RWPE2 (cell line): ENCODE measurements around the gene MOBP.

Source experiments
- ATAC-seq: fragments of 200-7000 bp; cut with Tn5 transposase; 3 replicates; pipeline ENCODE4 v1.9.1; 2021; ENCODE audit warnings: low read depth
- DNase-seq: peaks from one replicate; pipeline ENCODE4 v3.0.0-alpha.2; 2020; ENCODE audit warnings: low spot score
- H3K27ac ChIP-seq: fragments of 450-650 bp; 2 replicates; pipeline ENCODE4 v1.5.1; 2017; ENCODE audit warnings: mild to moderate bottlenecking; ENCODE audit not compliant: poor library complexity, severe bottlenecking
- H3K27me3 ChIP-seq: fragments of 250-450 bp; sonication (Bioruptor Pico); 2 replicates; pipeline ENCODE4 v1.5.1; 2021; ENCODE audit warnings: mild to moderate bottlenecking, moderate library complexity; ENCODE audit not compliant: insufficient read depth, poor library complexity, severe bottlenecking
- H3K36me3 ChIP-seq: fragments of 250-450 bp; sonication (Bioruptor Pico); 2 replicates; pipeline ENCODE4 v1.5.1; 2020; ENCODE audit warnings: low read depth, mild to moderate bottlenecking, moderate library complexity
- H3K4me1 ChIP-seq: fragments of 250-450 bp; sonication (Bioruptor Pico); 2 replicates; pipeline ENCODE4 v1.5.1; 2021; ENCODE audit warnings: mild to moderate bottlenecking, moderate library complexity; ENCODE audit not compliant: insufficient read depth, poor library complexity, severe bottlenecking
- H3K4me3 ChIP-seq: fragments of 250-450 bp; sonication (Bioruptor Pico); 2 replicates; pipeline ENCODE4 v1.5.1; 2021; ENCODE audit warnings: mild to moderate bottlenecking, moderate library complexity; ENCODE audit not compliant: severe bottlenecking
- H3K9me3 ChIP-seq: fragments of 250-450 bp; sonication (Bioruptor Pico); 2 replicates; pipeline ENCODE4 v1.5.1; 2021; ENCODE audit warnings: mild to moderate bottlenecking, moderate library complexity; ENCODE audit not compliant: severe bottlenecking
- TF ChIP-seq, protein P1 (sequence below): fragments of 450-650 bp; IDR thresholded peaks from one replicate; pipeline ENCODE4 v1.5.1; 2017; ENCODE audit warnings: mild to moderate bottlenecking, moderate library complexity; ENCODE audit not compliant: poor library complexity, severe bottlenecking

MOBP gene

DNA sequence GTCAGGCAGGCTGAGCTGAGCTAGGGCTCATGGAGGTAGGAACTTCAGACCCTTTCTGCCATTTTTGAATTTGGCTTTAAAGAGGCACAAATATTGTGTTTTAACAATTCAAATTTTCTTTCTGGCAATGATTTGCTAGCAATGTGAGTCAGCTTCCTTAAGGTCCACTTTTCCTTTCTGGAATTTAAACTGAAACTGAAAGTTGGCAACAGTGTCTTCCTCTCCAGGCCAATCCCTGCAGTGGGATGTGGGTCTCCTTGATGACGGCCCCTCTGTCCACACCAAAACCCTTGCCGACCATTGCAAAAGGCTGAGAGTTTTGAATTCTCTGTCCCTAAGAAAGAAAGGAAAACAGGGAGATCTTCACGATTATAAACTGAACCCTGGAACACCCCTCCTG is 33.8 kb upstream of the MOBP start:
- Histone ChIP-seq H3K27ac (no peak overlapping the region), H3K4me1 (no peaks in the 10 kb centered on the region), H3K27me3 (no peaks in the 10 kb centered on the region), H3K36me3 (no peaks in the 10 kb centered on the region), H3K9me3 (no peaks in the 10 kb centered on the region), H3K4me3 (no peak overlapping the region)
- no peak for ATAC-seq
- no peak for DNase-seq
- TF ChIP-seq, protein P1, sequence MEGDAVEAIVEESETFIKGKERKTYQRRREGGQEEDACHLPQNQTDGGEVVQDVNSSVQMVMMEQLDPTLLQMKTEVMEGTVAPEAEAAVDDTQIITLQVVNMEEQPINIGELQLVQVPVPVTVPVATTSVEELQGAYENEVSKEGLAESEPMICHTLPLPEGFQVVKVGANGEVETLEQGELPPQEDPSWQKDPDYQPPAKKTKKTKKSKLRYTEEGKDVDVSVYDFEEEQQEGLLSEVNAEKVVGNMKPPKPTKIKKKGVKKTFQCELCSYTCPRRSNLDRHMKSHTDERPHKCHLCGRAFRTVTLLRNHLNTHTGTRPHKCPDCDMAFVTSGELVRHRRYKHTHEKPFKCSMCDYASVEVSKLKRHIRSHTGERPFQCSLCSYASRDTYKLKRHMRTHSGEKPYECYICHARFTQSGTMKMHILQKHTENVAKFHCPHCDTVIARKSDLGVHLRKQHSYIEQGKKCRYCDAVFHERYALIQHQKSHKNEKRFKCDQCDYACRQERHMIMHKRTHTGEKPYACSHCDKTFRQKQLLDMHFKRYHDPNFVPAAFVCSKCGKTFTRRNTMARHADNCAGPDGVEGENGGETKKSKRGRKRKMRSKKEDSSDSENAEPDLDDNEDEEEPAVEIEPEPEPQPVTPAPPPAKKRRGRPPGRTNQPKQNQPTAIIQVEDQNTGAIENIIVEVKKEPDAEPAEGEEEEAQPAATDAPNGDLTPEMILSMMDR, result no peak

- Histone ChIP-seq H3K9me3 (no peaks in the 10 kb centered on the region), H3K27ac (no peak overlapping the region), H3K36me3 (no peaks in the 10 kb centered on the region), H3K4me1 (no peaks in the 10 kb centered on the region), H3K27me3 (no peaks in the 10 kb centered on the region), H3K4me3 (no peak overlapping the region)
- ATAC-seq (peak; percentile 49; the same call in 2 of the 3 replicates), DNase-seq (no peak)
- TF ChIP-seq, protein P1, result no peak
These were observed 32.9 kb upstream of the MOBP start for GRCh38 chr3:39434574-39434973.

GRCh38 chr3:39435006-39435748 is 32.3 kb upstream of the MOBP start:
- Histone ChIP-seq H3K4me1 (no peaks in the 10 kb centered on the region), H3K4me3 (no peak overlapping the region), H3K9me3 (no peaks in the 10 kb centered on the region), H3K36me3 (no peaks in the 10 kb centered on the region), H3K27ac (no peak overlapping the region), H3K27me3 (no peaks in the 10 kb centered on the region)
- TF ChIP-seq, protein P1, result no peak
- DNase-seq (no peak), ATAC-seq (no peak)

GRCh38 chr3:39438880-39439279 is 28.6 kb upstream of the MOBP start:
- DNase-seq (no peak), ATAC-seq (no peak)
- H3K9me3 ChIP-seq, result no peaks in the 10 kb centered on the region
- TF ChIP-seq, protein P1, result no peak
- no peak overlapping the region for H3K27ac ChIP-seq
- H3K4me3 ChIP-seq, result no peak overlapping the region
- H3K27me3 ChIP-seq, result no peaks in the 10 kb centered on the region
- H3K36me3 ChIP-seq, result no peaks in the 10 kb centered on the region
- H3K4me1 ChIP-seq, result no peaks in the 10 kb centered on the region

- DNase-seq, result no peak
- Histone ChIP-seq H3K27me3 (no peaks in the 10 kb centered on the region), H3K36me3 (no peaks in the 10 kb centered on the region), H3K9me3 (no peaks in the 10 kb centered on the region), H3K4me3 (no peak overlapping the region), H3K4me1 (no peaks in the 10 kb centered on the region), H3K27ac (no peak overlapping the region)
- TF ChIP-seq, protein P1, result no peak
- ATAC-seq, result no peak
These were observed 27.2 kb upstream of the MOBP start for GRCh38 chr3:39440316-39440715.
